GM12891 (cell line): ENCODE measurements around the gene MTG1.

Source experiments
- DNase-seq: peaks from one replicate; pipeline ENCODE4 v3.0.0; 2011; ENCODE audit warnings: low spot score; ENCODE audit not compliant: insufficient read length
- FAIRE-seq: peaks from 2 replicates; lab custom pipeline; 2011; peaks lifted over from hg19 to GRCh38; lab: Jason Lieb, UNC
- PAX5 ChIP-seq: IDR thresholded peaks from 2 replicates; pipeline ENCODE4 v1.6.1; 2011; ENCODE audit warnings: low read length, moderate library complexity, mild to moderate bottlenecking; ENCODE audit not compliant: insufficient read depth, severe bottlenecking
- POLR2A ChIP-seq: IDR thresholded peaks from 2 replicates; pipeline ENCODE4 v1.6.1; 2011; ENCODE audit warnings: low read depth, low read length, control low read depth
- POLR2AphosphoS5 ChIP-seq: IDR thresholded peaks from 2 replicates; pipeline ENCODE4 v1.6.1; 2011; ENCODE audit warnings: low read depth, low read length, control low read depth
- POU2F2 ChIP-seq: IDR thresholded peaks from 2 replicates; pipeline ENCODE4 v1.6.1; 2011; ENCODE audit warnings: low read depth, mild to moderate bottlenecking, control low read depth, low read length, moderate library complexity
- SPI1 ChIP-seq: IDR thresholded peaks from 2 replicates; pipeline ENCODE4 v1.6.1; 2011; ENCODE audit warnings: low read depth, low read length, control low read depth
- TAF1 ChIP-seq: IDR thresholded peaks from 2 replicates; pipeline ENCODE4 v1.6.1; 2011; ENCODE audit warnings: low read depth, low read length, control low read depth

MTG1 gene

DNA sequence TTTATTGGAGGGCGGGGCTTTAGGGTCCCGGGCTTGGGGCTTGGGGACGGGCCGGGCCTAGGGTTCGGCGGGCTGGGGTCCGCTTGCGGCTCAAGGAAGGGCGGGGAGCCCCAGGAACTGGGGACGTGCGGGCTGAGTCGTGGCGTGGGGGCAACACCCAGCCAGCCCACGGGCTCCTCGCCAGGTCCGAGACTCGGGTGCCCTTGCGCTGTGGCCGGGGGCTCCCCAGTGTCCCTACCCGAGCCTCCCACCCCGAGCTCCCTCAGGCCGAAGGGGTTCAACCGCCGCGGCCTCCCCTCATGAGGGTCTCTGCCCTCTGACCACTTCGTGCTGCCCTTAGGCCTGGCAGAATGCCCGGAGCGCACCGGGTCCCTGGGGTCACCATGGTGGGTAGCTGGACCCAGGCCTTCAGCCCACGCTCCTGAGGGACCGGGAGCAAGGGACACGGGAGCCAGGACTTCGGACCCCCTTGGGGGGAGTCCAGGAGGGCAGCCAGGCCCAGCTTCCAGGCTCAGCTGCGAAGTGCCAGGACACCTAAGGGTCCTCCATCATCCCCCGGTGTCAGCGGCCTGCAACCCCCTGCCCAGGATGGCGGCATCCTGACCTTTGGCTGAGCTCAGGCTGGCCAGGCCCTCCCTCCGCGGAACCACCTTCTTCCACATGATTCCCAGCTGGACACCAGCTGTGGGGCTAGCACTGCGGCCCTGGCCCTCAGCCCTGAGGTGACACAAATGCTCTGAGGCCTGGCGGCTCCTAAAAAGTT is 35.6 kb upstream of the MTG1 start:
- no peak for TF ChIP-seq POLR2A
- TF ChIP-seq PAX5, result no peak
- no peak for TF ChIP-seq POLR2AphosphoS5
- TF ChIP-seq SPI1, result no peak
- TF ChIP-seq POU2F2, result no peak
- no peak for TF ChIP-seq TAF1
- DNase-seq (no peak), FAIRE-seq (no peak)

DNA sequence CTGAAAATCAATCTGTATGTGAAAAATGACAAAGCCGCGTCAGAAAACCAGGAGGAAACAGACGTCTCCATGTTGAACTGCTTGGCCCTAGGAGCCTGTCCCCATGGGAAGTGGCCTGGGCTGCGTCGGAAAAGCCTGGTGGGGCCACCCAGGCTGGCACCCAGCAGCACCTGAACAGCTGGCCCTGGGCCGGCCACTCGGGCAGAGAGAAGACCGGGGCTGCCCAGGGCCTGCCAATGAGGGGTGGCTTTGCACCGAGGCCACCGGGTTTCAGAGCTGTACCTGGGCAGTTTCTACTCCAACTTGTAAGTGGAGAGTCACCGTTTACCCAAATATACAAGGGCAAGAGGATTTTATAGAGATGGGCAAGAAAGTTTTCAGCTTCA is 35.0 kb upstream of the MTG1 start:
- DNase-seq (no peak), FAIRE-seq (no peak)
- TF ChIP-seq POLR2A (no peak), PAX5 (no peak), TAF1 (no peak), POLR2AphosphoS5 (no peak), POU2F2 (no peak), SPI1 (no peak)

DNA sequence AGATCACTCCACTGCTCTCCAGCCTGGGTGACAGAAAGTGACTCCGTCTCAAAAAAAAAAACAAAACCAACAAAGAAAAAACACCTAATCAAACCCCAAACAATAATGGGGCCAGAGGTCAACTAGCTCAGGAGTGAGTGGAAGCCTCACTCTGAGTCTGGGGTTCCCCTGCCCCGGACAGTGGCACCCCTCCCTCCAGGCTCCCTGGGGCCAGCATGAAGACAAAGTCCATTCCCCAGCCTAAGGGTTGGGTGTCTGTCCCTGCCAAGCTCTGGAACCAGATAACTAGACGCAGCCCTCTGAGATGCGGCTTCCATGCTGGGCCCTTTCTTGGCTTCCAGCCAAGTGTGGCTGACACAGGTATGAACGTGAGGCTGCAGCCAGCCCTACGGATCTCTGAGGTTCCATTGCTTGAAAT is 34.4 kb upstream of the MTG1 start:
- FAIRE-seq (no peak), DNase-seq (no peak)
- no peak for TF ChIP-seq POLR2A
- TF ChIP-seq SPI1, result no peak
- TF ChIP-seq POLR2AphosphoS5, result no peak
- no peak for TF ChIP-seq TAF1
- TF ChIP-seq PAX5, result no peak
- TF ChIP-seq POU2F2, result no peak

DNA sequence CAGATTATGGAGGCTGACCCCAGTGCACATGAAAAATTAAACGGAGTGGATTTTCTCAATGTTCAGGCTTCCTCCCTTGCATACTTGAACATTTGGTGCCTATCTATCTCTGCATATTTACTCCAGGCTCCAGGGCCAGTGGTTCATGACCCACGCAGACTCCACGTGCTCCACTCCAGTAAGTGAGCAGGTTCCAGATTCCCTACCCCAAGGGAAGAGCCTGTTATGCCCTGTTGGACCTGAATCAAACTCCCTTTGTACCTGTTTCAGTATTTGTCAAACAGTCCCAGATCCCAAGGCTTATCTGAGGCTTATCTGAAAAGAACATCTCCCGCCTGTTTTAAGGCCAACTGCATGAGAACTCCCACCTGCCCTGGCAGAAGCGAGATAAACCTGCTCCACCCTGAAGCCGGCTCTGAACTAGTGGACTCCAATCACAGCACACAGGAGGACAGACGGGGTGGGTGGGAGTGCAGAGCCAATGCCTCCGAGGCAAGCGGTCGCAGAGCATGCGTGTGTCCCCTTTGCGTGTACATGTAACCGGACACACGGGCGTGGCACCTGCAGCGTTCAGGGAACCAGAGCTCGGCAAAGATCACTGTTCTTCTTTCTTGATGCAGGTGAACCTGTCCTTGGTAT is 33.9 kb upstream of the MTG1 start:
- no peak for FAIRE-seq
- no peak for TF ChIP-seq SPI1
- no peak for TF ChIP-seq POLR2A
- TF ChIP-seq POLR2AphosphoS5, result no peak
- no peak for TF ChIP-seq POU2F2
- TF ChIP-seq TAF1, result no peak
- no peak for TF ChIP-seq PAX5

DNA sequence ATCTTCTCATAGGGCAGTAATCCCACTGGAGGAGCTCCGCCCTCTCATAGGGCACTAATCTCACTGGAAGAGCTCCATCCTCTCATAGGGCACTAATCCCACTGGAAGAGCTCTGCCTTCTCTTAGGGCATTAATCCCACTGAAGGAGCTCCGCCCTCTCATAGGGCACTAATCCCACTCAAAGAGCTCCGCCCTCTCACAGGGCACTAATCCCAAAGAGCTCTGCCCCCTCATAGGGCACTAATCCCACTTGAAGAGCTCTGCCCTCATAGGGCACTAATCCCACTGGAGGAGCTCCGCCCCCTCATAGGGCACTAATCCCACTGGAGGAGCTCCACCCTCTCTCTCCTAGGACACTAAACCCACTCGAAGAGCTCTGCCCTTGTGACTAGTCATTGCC is 32.7 kb upstream of the MTG1 start:
- TF ChIP-seq POLR2AphosphoS5, result no peak
- TF ChIP-seq SPI1, result no peak
- no peak for TF ChIP-seq POLR2A
- no peak for TF ChIP-seq POU2F2
- TF ChIP-seq PAX5, result no peak
- TF ChIP-seq TAF1, result no peak
- DNase-seq, result no peak
- FAIRE-seq, result peak; percentile 26

More for the DNA sequence above, 33.9 kb upstream of the MTG1 start:
- DNase-seq, result no peak

DNA sequence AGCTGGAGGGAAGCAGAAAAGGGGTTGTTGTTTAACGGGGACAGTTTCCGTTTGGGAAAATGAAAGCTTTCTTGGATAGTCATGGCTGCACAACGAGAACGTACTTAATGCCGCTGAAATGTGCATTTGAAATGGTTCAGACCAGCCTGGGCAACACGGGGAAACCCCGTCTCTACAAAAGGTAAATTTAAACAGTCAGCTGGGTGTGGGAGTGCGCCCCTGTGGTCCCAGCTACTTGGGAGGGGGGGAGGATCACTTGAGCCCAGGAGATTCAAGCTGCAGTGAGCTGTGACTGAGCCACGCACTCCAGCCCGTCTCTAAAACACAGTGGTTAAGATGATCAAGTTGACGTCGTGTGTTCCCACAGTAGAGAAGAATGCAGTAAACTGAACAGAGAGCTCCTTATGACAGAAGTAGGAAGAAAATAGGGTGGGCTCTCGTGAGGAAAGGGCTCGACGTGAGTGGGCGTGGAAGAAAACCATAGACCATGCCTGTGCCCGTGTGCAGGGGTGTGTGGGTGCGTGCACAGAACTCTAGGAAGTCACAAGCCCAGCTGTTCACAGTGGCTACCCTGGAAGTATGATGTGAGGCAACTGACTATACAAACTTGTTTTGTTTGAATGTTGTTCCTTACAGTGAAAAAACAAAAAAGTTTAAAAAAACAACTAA is 32.0 kb upstream of the MTG1 start:
- TF ChIP-seq POLR2A (peak; percentile 19; the same call in 1 of the 2 replicates), PAX5 (no peak), POU2F2 (0 out of 2 replicates have a peak, but pooled peaks have one; percentile 13)
- DNase-seq (no peak), FAIRE-seq (peak; percentile 91)

DNA sequence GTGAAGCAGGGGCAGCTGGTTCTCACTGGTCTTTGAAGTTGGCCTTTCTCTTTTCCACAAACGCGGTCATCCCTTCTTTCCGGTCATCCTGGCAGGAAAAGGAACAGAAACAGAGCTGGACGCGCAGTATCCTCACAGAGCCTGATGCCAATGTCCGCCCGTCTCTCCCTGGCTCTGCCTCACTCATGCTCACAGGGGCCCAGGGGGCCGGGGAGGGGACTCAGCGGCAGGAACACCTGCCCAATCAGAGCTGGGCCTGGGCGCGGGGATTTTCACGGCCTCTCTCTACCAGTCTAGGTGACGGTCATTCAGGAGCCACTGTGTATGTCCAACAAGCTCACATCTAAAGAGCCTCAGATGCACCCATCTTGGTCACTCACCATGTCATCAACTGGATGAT is 31.1 kb upstream of the MTG1 start:
- no peak for TF ChIP-seq PAX5
- no peak for TF ChIP-seq TAF1
- TF ChIP-seq POU2F2, result no peak
- TF ChIP-seq POLR2AphosphoS5, result no peak
- no peak for TF ChIP-seq POLR2A
- no peak for TF ChIP-seq SPI1
- DNase-seq, result no peak
- FAIRE-seq, result no peak

DNA sequence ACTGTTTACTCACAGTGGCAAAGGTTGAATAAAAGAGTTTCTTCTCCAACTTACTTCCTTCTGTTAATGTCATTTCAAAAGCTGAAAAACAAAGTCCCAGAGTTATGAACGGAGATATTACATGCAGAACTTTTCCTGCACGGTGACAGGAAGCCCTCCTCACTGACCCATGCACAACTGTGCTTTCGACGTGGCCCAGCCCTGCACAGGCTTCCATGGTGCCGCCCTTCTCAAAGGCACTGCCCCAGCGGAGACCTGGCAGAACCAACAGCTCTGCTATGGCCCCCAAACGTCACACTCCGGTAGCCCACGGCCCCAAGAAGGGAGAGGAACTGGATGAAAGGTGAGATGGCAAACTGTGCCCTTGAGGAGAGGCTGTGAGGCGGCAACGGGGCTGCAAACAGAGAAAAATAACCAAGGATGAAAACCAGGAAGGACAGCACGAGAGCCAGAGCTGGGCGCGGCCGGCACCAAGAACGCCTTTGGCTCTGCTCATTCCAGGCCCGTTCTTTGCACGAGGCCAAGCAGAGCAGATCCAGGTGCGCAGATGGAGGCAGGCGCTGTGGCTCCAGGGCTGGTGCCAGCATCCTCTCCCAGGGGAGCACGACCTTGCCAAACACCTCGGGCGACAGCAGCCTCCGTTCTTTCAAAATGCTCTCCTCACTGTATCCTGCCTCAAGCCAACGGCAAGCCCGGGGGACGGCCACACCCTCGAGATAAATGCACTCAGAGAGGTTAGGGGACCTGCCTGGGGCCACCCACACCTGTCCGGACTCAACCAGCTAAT is 29.1 kb upstream of the MTG1 start:
- FAIRE-seq (no peak), DNase-seq (no peak)
- no peak for TF ChIP-seq PAX5
- TF ChIP-seq SPI1, result no peak
- no peak for TF ChIP-seq POLR2AphosphoS5
- no peak for TF ChIP-seq POU2F2
